NCI-H774 (cell line): ENCODE data around the gene GLE1.
"Not testable (repeated sequence)": the region's sequence is repeated elsewhere in the genome, so short reads cannot be mapped to it uniquely, and the experiment has no call there.

ENCODE experiments used
- DNase-seq: peaks from one replicate; lab custom pipeline; 2025; lab: John Stamatoyannopoulos, UW

Gene GLE1

GRCh38 chr9:128495804-128496417, 8.6 kb upstream of the GLE1 start:
- DNase-seq, result no peak

- no peak for DNase-seq
Measured at GRCh38 chr9:128497824-128498610, 6.5 kb upstream of the GLE1 start.

GRCh38 chr9:128498911-128499310, 5.6 kb upstream of the GLE1 start:
- DNase-seq, result no peak

GRCh38 chr9:128499920-128500319, 4.6 kb upstream of the GLE1 start:
- no peak for DNase-seq

GRCh38 chr9:128503415-128503825, 1.1 kb upstream of the GLE1 start:
- not testable (repeated sequence) for DNase-seq

- DNase-seq, result peak; percentile 17
Measured at GRCh38 chr9:128503870-128504269, 649 bp upstream of the GLE1 start.

- DNase-seq, result no peak
Measured at GRCh38 chr9:128505414-128505765, 871 bp downstream of the GLE1 start.

GRCh38 chr9:128505906-128506305, 1.4 kb downstream of the GLE1 start:
- not testable (repeated sequence) for DNase-seq

- no peak for DNase-seq
Measured at GRCh38 chr9:128512820-128513219, 8.3 kb downstream of the GLE1 start.

GRCh38 chr9:128521956-128522355, 17.4 kb downstream of the GLE1 start:
- no peak for DNase-seq

GRCh38 chr9:128523199-128523925, 18.8 kb downstream of the GLE1 start:
- DNase-seq, result no peak

- no peak for DNase-seq
Measured at GRCh38 chr9:128526720-128527119, 22.2 kb downstream of the GLE1 start.

GRCh38 chr9:128528445-128529160, 24.1 kb downstream of the GLE1 start:
- no peak for DNase-seq

GRCh38 chr9:128529191-128529590, 24.7 kb downstream of the GLE1 start:
- no peak for DNase-seq

GRCh38 chr9:128532581-128532980, 28.1 kb downstream of the GLE1 start:
- DNase-seq, result no peak

- DNase-seq, result no peak
Measured at GRCh38 chr9:128540634-128541360, 36.3 kb downstream of the GLE1 start.

- DNase-seq, result no peak
Measured at GRCh38 chr9:128546504-128546903, 42.0 kb downstream of the GLE1 start.

- DNase-seq, result no peak
Measured at GRCh38 chr9:128548876-128549275, 44.4 kb downstream of the GLE1 start.

- no peak for DNase-seq
Measured at GRCh38 chr9:128550226-128550625, 45.7 kb downstream of the GLE1 start.

- DNase-seq, result no peak
Measured at GRCh38 chr9:128550770-128551656, 46.5 kb downstream of the GLE1 start.
